Cardiac muscle cell (in vitro differentiated cells and primary cell): Measurements from ENCODE around the gene GNAZ. TPM values are rescaled to one million over a fixed set of nuclear protein-coding genes. Genes with fewer than 3 reads are reported as not detected.

Experiments
- DNase-seq, 2 donors: peaks; one replicate each; pipeline versions ENCODE4 v3.0.0 to v3.0.0-alpha.2; 2010 to 2017; ENCODE audit warnings: low read depth in 1 of 2, low spot score in 1 of 2
- H3K27ac ChIP-seq: fragments of 200-600 bp; sonication (generic); 2 replicates; pipeline ENCODE4 v1.5.1; 2016
- H3K27me3 ChIP-seq: fragments of 200-600 bp; sonication (generic); 2 replicates; pipeline ENCODE4 v1.6.0; 2016; ENCODE audit warnings: control low read depth
- H3K36me3 ChIP-seq: fragments of 200-600 bp; sonication (generic); 2 replicates; pipeline ENCODE4 v1.5.1; 2016; ENCODE audit warnings: control low read depth
- H3K4me1 ChIP-seq: fragments of 200-600 bp; sonication (generic); 2 replicates; pipeline ENCODE4 v1.8.1; 2017; ENCODE audit warnings: low read depth, mild to moderate bottlenecking, mixed run types
- H3K4me3 ChIP-seq: fragments of 200-600 bp; sonication (generic); 2 replicates; pipeline ENCODE4 v1.5.1; 2016; ENCODE audit warnings: mild to moderate bottlenecking
- H3K9me3 ChIP-seq: fragments of 200-600 bp; sonication (generic); 2 replicates; pipeline ENCODE4 v1.5.1; 2017; ENCODE audit warnings: low read depth, mild to moderate bottlenecking, control low read depth
- polyA plus RNA-seq: library from polyadenylated mRNA; unstranded; fragments of >200 nt; fragmentation: Nextera tagmentation; extraction: Ambion mirVana; gene quantifications from 2 replicates; pipeline ENCODE4 v1.2.1, GENCODE V29; 2016
- total RNA-seq: library from RNA; depleted of rRNA; stranded (reverse); fragments of >200 nt; gene quantifications from 2 replicates; pipeline ENCODE4 v1.2.3, GENCODE V29; 2016
- TF ChIP-seq, protein P1 (sequence below): IDR thresholded peaks from 2 replicates; pipeline ENCODE4 v1.5.1; 2012; ENCODE audit warnings: low read depth, mild to moderate bottlenecking, low read length

Gene GNAZ
- total and polyA plus RNA-seq, 2 experiments from 2014 or later: 1.8 to 3.7 TPM

DNA sequence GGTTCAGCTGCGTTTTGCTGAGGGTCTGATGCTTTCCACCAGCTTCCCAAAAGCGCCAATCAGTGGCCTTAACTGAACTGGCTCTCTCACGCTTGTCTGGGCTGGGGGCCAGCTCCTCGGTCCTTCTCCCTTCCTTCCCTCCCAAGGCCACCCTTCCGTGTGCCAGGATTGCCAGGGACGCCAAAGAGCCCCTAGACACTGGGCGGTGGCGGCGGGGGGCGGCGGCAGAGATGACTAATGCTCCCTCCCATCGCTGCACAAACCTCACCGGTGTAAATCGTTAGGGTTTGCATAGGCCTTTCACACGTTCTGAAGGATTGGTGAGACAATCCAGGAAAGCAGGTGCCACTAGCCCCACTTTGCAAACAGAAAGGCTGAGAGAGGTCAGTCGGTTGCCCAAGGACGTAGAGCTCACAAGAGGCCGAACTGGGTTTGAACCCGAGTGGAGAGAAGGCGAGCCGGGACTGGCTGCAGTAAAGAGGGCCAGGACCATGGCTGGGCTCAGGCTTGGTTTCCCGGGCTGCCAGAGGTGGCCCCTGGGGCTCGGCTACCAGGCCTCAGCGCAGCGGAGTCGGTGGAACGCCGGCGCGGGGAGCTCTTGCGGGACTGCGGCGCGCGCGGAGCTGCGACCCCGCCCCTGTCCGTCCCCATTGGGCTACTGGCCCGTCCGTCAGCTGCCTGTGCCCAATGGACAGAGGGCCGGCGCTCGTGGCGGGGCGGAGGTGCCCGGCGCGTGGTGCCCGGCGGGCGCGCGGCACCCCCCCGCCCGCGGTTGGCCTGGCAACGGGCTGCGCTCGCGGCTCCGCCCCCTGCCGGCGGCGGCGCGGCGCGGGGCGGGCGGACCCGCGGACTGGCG lies 589 bp upstream of the GNAZ start:
- Histone ChIP-seq H3K4me1 (no peaks in the 10 kb centered on the region), H3K36me3 (no peaks in the 10 kb centered on the region), H3K4me3 (peak overlapping the region; percentile 36), H3K27ac (no peak overlapping the region), H3K27me3 (peaks cover 79% of the 10 kb centered on the region), H3K9me3 (no peaks in the 10 kb centered on the region)
- peak; percentile 92 to 93 for DNase-seq
- TF ChIP-seq, protein P1, sequence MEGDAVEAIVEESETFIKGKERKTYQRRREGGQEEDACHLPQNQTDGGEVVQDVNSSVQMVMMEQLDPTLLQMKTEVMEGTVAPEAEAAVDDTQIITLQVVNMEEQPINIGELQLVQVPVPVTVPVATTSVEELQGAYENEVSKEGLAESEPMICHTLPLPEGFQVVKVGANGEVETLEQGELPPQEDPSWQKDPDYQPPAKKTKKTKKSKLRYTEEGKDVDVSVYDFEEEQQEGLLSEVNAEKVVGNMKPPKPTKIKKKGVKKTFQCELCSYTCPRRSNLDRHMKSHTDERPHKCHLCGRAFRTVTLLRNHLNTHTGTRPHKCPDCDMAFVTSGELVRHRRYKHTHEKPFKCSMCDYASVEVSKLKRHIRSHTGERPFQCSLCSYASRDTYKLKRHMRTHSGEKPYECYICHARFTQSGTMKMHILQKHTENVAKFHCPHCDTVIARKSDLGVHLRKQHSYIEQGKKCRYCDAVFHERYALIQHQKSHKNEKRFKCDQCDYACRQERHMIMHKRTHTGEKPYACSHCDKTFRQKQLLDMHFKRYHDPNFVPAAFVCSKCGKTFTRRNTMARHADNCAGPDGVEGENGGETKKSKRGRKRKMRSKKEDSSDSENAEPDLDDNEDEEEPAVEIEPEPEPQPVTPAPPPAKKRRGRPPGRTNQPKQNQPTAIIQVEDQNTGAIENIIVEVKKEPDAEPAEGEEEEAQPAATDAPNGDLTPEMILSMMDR: no peak

GRCh38 chr22:23071230-23072076 lies 1.1 kb downstream of the GNAZ start:
- TF ChIP-seq, protein P1: no peak
- no peak for DNase-seq
- Histone ChIP-seq H3K4me3 (peak overlapping the region; percentile 48), H3K27me3 (peaks cover 75% of the 10 kb centered on the region), H3K4me1 (no peaks in the 10 kb centered on the region), H3K36me3 (no peaks in the 10 kb centered on the region), H3K27ac (no peak overlapping the region), H3K9me3 (no peaks in the 10 kb centered on the region)

DNA sequence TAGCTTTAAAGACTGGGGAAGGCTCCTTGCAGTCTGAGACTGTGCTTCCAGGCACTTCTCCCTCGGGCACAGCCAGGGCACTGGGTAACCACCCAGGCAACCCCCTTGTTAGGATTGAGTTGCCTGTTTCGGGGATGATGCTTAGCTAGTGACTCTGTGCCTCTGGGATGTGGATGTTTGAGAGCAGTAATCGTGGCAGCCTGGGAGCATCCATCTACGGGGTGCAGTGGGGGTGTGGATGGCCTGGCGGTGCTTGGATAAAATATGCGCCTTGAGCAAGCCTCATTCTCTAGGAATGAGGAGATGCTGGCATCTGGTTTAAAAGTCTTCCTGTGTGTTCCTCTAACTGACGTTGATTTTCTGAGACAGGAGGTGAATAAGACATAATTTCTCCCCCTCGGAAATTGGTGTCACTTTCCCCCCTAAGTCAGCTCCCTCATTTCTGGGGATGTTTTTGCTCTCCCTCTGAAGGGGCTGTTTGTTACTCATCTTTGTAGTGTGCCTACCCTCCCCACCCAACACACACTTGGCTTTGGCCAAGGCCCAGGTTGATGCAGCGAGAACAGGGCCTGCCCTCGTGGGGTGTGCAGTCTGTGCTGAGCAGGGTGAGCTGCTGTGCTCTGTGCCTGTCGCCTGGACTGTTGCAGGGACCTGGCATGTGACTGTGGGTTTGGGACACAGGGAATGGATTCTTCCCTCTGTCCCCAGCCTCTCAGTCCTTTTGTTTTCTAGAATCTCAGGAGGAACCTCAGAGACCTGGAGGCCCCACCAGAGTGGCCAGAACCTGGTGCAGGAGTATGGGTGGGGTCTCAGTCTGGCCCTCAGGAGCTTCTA lies 2.0 kb downstream of the GNAZ start:
- Histone ChIP-seq H3K27me3 (peaks cover 66% of the 10 kb centered on the region), H3K36me3 (no peaks in the 10 kb centered on the region), H3K27ac (no peak overlapping the region), H3K4me1 (no peaks in the 10 kb centered on the region), H3K4me3 (no peak overlapping the region), H3K9me3 (no peaks in the 10 kb centered on the region)
- TF ChIP-seq, protein P1: no peak
- DNase-seq: no peak

DNA sequence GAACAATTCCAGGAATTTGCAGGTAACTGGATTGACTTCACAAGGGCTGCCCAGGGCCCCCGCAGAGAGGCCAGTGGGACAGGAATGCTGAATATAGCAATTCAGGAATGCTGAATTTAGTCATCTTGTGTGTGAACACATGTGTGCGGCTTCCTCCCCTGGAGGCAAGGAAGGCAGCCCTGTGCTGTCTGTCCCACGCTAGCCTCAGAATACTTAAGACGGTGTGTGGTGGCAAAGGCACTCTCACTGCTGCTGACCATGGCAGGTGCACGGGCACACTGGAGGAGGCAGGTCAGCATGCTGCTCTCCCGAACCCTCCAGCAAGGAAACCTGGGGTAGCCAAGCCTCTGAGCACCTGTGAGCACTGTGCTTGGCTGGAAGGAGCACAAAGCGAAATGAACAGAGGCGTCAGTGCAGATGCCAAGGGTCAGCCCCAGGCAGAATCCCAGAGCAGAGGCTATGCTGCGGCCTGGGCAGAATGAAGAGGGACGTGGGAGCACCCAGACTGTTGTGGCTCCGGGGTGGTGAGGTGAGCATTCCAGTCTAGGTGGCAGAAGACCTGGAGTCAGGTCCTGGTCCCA lies 2.7 kb downstream of the GNAZ start:
- no peaks in the 10 kb centered on the region for H3K36me3 ChIP-seq
- no peak overlapping the region for H3K27ac ChIP-seq
- no peak overlapping the region for H3K4me3 ChIP-seq
- peaks cover 59% of the 10 kb centered on the region for H3K27me3 ChIP-seq
- TF ChIP-seq, protein P1: no peak
- H3K4me1 ChIP-seq: no peaks in the 10 kb centered on the region
- no peaks in the 10 kb centered on the region for H3K9me3 ChIP-seq
- no peak for DNase-seq
